DOHH2 (cell line): ENCODE data around the gene ABCB8.
A peak's percentile ranks its signal among the peaks of the same experiment; 100 is the strongest.

ENCODE experiments used
- CTCF ChIP-seq: fragments of 200-600 bp; sonication (generic); IDR thresholded peaks from one replicate; pipeline ENCODE4 v1.5.1; 2014; ENCODE audit warnings: antibody characterized with exemption, mild to moderate bottlenecking, low read depth, low read length; ENCODE audit not compliant: poor library complexity, severe bottlenecking
- EZH2phosphoT487 ChIP-seq: fragments of 200-600 bp; sonication (generic); IDR thresholded peaks from 2 replicates; pipeline ENCODE4 v1.6.1; 2017; ENCODE audit warnings: borderline replicate concordance, mild to moderate bottlenecking, antibody characterized with exemption, low read length, moderate library complexity, mixed read lengths

DNA sequence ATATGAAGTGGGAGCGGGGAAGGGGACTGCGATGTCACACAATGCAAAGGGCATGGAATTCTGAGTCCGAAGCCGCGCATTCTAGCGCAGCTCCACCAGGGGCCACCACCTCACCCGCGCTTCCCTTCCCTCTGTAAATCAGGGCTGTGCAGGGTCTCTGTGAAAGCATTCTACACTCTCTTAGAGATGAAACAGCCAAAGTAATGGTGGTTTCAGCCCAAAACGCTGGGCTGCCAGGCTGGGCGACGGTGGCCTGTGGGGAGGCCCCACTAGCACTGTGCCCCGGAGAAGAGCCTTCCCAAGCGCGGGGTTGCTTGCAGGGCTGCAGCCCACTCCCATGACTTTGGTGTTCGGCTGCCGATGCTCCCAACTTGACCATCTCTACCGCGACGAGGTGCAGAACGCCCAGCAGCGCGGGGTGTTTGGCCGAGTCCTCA lies 15.3 kb upstream of the ABCB8 start:
- TF ChIP-seq CTCF (peak; percentile 58), EZH2phosphoT487 (no peak)
